Stomach (tissue), 9 donors: Measurements from ENCODE around the gene TOMM40L. TPM values are rescaled to one million over a fixed set of nuclear protein-coding genes. Genes with fewer than 3 reads are reported as not detected.
"Not testable (repeated sequence)": the region's sequence is repeated elsewhere in the genome, so short reads cannot be mapped to it uniquely, and the experiment has no call there.

Experiments used
- DNase-seq, 2 donors: peaks; one replicate each; pipeline versions ENCODE4 v3.0.0 to v3.0.0-alpha.2; 2013 to 2019
- H3K27ac ChIP-seq, 5 donors: fragments of 200-600 bp in 4 of 5; sonication (generic) in 4 of 5; one replicate each; pipeline ENCODE4 v1.5.1; 2013 to 2019; ENCODE audit warnings: mild to moderate bottlenecking in 1 of 5, moderate library complexity in 1 of 5
- H3K27me3 ChIP-seq, 3 donors: fragments of 200-600 bp; sonication (generic); one replicate each; pipeline ENCODE4 v1.5.1; 2017 to 2019; ENCODE audit warnings: mixed run types in 1 of 3
- H3K36me3 ChIP-seq, 4 donors: fragments of 200-600 bp; sonication (generic); 1 replicate in 3 of 4; 2 replicates in 1 of 4; pipeline ENCODE4 v1.5.1; 2016 to 2019
- H3K4me1 ChIP-seq, 4 donors: fragments of 200-600 bp; sonication (generic); one replicate each; pipeline ENCODE4 v1.5.1; 2016 to 2019
- H3K4me3 ChIP-seq, 4 donors: fragments of 200-600 bp; sonication (generic) in 3 of 4; one replicate each; pipeline ENCODE4 v1.5.1; 2016 to 2019; ENCODE audit warnings: mild to moderate bottlenecking in 1 of 4
- H3K9me3 ChIP-seq, 4 donors: fragments of 200-600 bp; sonication (generic); one replicate each; pipeline ENCODE4 v1.5.1; 2016 to 2019
- CTCF ChIP-seq, 7 experiments: fragments of 450-650 bp in 4 of 7; fragments of 200-600 bp in 3 of 7; sonication (generic) in 3 of 7; IDR thresholded peaks; one replicate each; pipeline ENCODE4 v1.5.1; 2016 to 2019; ENCODE audit warnings: antibody characterized with exemption in 7 of 7, control low read depth in 2 of 7, mild to moderate bottlenecking in 1 of 7
- EP300 ChIP-seq: sonication (generic); formaldehyde crosslinking; IDR thresholded peaks from one replicate; pipeline ENCODE4 v1.6.1; 2017; ENCODE audit warnings: antibody characterized with exemption
- POLR2A ChIP-seq, 4 donors: fragments of 450-650 bp; IDR thresholded peaks; one replicate each; pipeline ENCODE4 v1.6.1; 2016; ENCODE audit warnings: antibody characterized with exemption in 4 of 4, control low read depth in 2 of 4, mild to moderate bottlenecking in 1 of 4, moderate library complexity in 1 of 4
- POLR2AphosphoS5 ChIP-seq, 3 donors: sonication (generic); formaldehyde crosslinking; IDR thresholded peaks; one replicate each; pipeline ENCODE4 v1.6.1; 2016; ENCODE audit warnings: antibody characterized with exemption in 3 of 3
- WGBS, 5 donors: extraction: QIAGEN DNeasy Blood & Tissue Kit in 3 of 5; methylation state at CpG; one replicate each; pipeline versions ENCODE4 v1.1.5 to v1.1.7; 2013 to 2018; 5-methylcytosine and 5-hydroxymethylcytosine counted together
- intact Hi-C: fragments of 100-400 bp; cut with DNase I; formaldehyde crosslinking; loops from one replicate; pipeline ENCODE4 v1.15.1; 2023; ENCODE audit warnings: low total_unique reads
- polyA plus RNA-seq, 3 donors: library from polyadenylated mRNA; stranded (reverse); fragments of 200-250 nt; gene quantifications; one replicate each; pipeline ENCODE4 v1.2.3, GENCODE V29; 2013
- total RNA-seq, 5 donors: library from RNA; depleted of rRNA; stranded (reverse); fragments of >200 nt; gene quantifications; one replicate each; pipeline versions ENCODE4 v1.1.0 to v1.2.3, GENCODE V29; 2014 to 2016
- donor health status: healthy with polysubstance abuse.
- donor health status: Bipolar disorder and iron deficiency.
- donor health status: healthy.

Gene TOMM40L
- total and polyA plus RNA-seq, 8 donors, result 0.58 to 9.9 (median 7.0) TPM

GRCh38 chr1:161223805-161224694, 1.8 kb upstream of the TOMM40L start:
- no peaks in the 10 kb centered on the region for H3K27me3 ChIP-seq
- peaks cover 16 to 42% (median 29%) of the 10 kb centered on the region in 4 donors for H3K4me1 ChIP-seq
- TF ChIP-seq EP300 (no peak), POLR2AphosphoS5 (IDR thresholded peaks at IDR 0.05) (no peak), POLR2A (IDR thresholded peaks at IDR 0.05) (no peak), CTCF (IDR thresholded peaks at IDR 0.05) (no peak)
- H3K27ac ChIP-seq, result no peak overlapping the region
- peaks cover 10 to 18% (median 11%) of the 10 kb centered on the region in 4 donors for H3K36me3 ChIP-seq
- peak in 1 of 2 donors; percentile 57 for DNase-seq
- WGBS, 5 donors, result 67 to 79% (median 68%) methylated on average over 7 of the region's 7 CpGs
- no peak overlapping the region for H3K4me3 ChIP-seq
- no peaks in the 10 kb centered on the region for H3K9me3 ChIP-seq
- intact Hi-C loops, result no loop called here

- H3K27me3 ChIP-seq, H3K9me3 ChIP-seq, H3K4me3 ChIP-seq, DNase-seq: not testable (repeated sequence)
- intact Hi-C loops, result loop anchor here (5.0 kb wide), 1 partner anchor 158 kb away; no protein-coding TSS in a partner anchor
- Histone ChIP-seq H3K4me1 (peaks cover 16 to 42% (median 29%) of the 10 kb centered on the region in 4 donors), H3K36me3 (peaks cover 16 to 23% (median 18%) of the 10 kb centered on the region in 4 donors), H3K27ac (peak overlapping the region in 1 of 5 donors; percentile 79)
- WGBS, 5 donors, result 76 to 86% (median 84%) methylated on average over 13 of the region's 13 CpGs
Observed at GRCh38 chr1:161224695-161225087, 1.2 kb upstream of the TOMM40L start.

- 67 to 78% (median 74%) methylated on average over 7 of the region's 7 CpGs for WGBS, 5 donors
- TF ChIP-seq POLR2A (IDR thresholded peaks at IDR 0.05), result no peak
- no peak for TF ChIP-seq POLR2AphosphoS5 (IDR thresholded peaks at IDR 0.05)
- TF ChIP-seq EP300, result no peak
- TF ChIP-seq CTCF (IDR thresholded peaks at IDR 0.05), result no peak
- H3K27me3 ChIP-seq, result no peaks in the 10 kb centered on the region
- no peak for DNase-seq
- peaks cover 16 to 42% (median 29%) of the 10 kb centered on the region in 4 donors for H3K4me1 ChIP-seq
- no peak overlapping the region for H3K4me3 ChIP-seq
- intact Hi-C loops, result loop anchor here (5.0 kb wide), 1 partner anchor 157 kb away; no protein-coding TSS in a partner anchor
- H3K9me3 ChIP-seq, result no peaks in the 10 kb centered on the region
- peak overlapping the region in 4 of 5 donors; percentile 54 to 79 (median 74) for H3K27ac ChIP-seq
- H3K36me3 ChIP-seq, result peaks cover 20 to 27% (median 22%) of the 10 kb centered on the region in 4 donors
Observed at GRCh38 chr1:161225178-161225533, 704 bp upstream of the TOMM40L start.

- Histone ChIP-seq H3K4me3 (peak overlapping the region; percentile 65 to 83 (median 78)), H3K4me1 (peaks cover 16 to 42% (median 29%) of the 10 kb centered on the region in 4 donors), H3K27ac (peak overlapping the region in 4 of 5 donors; percentile 75 to 84 (median 80)), H3K27me3 (no peaks in the 10 kb centered on the region), H3K36me3 (peaks cover 20 to 37% (median 29%) of the 10 kb centered on the region in 4 donors), H3K9me3 (no peaks in the 10 kb centered on the region)
- TF ChIP-seq CTCF (IDR thresholded peaks at IDR 0.05) (no peak), POLR2AphosphoS5 (IDR thresholded peaks at IDR 0.05) (no peak), EP300 (no peak), POLR2A (IDR thresholded peaks at IDR 0.05) (no peak)
- DNase-seq, result no peak
- 6 to 13% (median 9%) methylated on average over 14 to 15 of the region's 15 CpGs for WGBS, 5 donors
- intact Hi-C loops, result loop anchor here (5.0 kb wide), 1 partner anchor 156 kb away; no protein-coding TSS in a partner anchor
Observed at GRCh38 chr1:161226320-161226711, 456 bp downstream of the TOMM40L start.
